ENCODE measurements around the gene CNTRL. TPM values are rescaled to one million over a fixed set of nuclear protein-coding genes. Genes with fewer than 3 reads are reported as not detected.

The CNTRL gene
- total and polyA plus RNA-seq, 2 donors (not counting 1 experiment from before 2014, with no cell fraction given) = 3.8 to 6.8 TPM

- Histone ChIP-seq H3K27me3 (ENCODE audit: control insufficient read depth, insufficient read depth, low read length) (no peaks in the 10 kb centered on the region), H3K36me3 (ENCODE audit: control insufficient read depth, insufficient read depth, low read length) (no peaks in the 10 kb centered on the region), H3K79me2 (ENCODE audit: control insufficient read depth, insufficient read depth, low read length) (no peaks in the 10 kb centered on the region), H3K4me1 (ENCODE audit: control insufficient read depth, extremely low read depth, insufficient read depth, low read length) (no peaks in the 10 kb centered on the region), H3K9ac (ENCODE audit: insufficient read depth, low read length) (no peak overlapping the region), H3K4me3 (replicated peaks in 1 of 4; ENCODE audit: control extremely low read depth in 1 of 4, insufficient read depth in 1 of 4, low read depth in 3 of 4, low read length in 4 of 4) (no peak overlapping the region), H4K20me1 (ENCODE audit: control insufficient read depth, extremely low read depth, insufficient read depth, low read length) (no peaks in the 10 kb centered on the region), H3K4me2 (ENCODE audit: extremely low read depth, insufficient read depth, low read length) (no peak overlapping the region), H3K27ac (ENCODE audit: insufficient read depth, low read length) (no peak overlapping the region), H3K9me3 (ENCODE audit: control insufficient read depth, insufficient read depth, low read depth, low read length) (no peaks in the 10 kb centered on the region), H2AFZ (ENCODE audit: low read length) (no peak overlapping the region)
- TF ChIP-seq, protein P1, sequence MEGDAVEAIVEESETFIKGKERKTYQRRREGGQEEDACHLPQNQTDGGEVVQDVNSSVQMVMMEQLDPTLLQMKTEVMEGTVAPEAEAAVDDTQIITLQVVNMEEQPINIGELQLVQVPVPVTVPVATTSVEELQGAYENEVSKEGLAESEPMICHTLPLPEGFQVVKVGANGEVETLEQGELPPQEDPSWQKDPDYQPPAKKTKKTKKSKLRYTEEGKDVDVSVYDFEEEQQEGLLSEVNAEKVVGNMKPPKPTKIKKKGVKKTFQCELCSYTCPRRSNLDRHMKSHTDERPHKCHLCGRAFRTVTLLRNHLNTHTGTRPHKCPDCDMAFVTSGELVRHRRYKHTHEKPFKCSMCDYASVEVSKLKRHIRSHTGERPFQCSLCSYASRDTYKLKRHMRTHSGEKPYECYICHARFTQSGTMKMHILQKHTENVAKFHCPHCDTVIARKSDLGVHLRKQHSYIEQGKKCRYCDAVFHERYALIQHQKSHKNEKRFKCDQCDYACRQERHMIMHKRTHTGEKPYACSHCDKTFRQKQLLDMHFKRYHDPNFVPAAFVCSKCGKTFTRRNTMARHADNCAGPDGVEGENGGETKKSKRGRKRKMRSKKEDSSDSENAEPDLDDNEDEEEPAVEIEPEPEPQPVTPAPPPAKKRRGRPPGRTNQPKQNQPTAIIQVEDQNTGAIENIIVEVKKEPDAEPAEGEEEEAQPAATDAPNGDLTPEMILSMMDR (conservative IDR thresholded peaks at IDR 0.05 in 1 of 2, IDR thresholded peaks at IDR 0.05 in 1 of 2; ENCODE audit: low read depth in 1 of 2, low read length in 2 of 2) = no peak
- no peak for TF ChIP-seq EZH2 (IDR thresholded peaks at IDR 0.05; ENCODE audit: low read length, missing control alignments)
- DNase-seq (ENCODE audit: low read depth in 2 of 2) = peak in 1 of 2 donors; percentile 59
Measured at GRCh38 chr9:121048618-121049017, 26.1 kb upstream of the CNTRL start.

DNA sequence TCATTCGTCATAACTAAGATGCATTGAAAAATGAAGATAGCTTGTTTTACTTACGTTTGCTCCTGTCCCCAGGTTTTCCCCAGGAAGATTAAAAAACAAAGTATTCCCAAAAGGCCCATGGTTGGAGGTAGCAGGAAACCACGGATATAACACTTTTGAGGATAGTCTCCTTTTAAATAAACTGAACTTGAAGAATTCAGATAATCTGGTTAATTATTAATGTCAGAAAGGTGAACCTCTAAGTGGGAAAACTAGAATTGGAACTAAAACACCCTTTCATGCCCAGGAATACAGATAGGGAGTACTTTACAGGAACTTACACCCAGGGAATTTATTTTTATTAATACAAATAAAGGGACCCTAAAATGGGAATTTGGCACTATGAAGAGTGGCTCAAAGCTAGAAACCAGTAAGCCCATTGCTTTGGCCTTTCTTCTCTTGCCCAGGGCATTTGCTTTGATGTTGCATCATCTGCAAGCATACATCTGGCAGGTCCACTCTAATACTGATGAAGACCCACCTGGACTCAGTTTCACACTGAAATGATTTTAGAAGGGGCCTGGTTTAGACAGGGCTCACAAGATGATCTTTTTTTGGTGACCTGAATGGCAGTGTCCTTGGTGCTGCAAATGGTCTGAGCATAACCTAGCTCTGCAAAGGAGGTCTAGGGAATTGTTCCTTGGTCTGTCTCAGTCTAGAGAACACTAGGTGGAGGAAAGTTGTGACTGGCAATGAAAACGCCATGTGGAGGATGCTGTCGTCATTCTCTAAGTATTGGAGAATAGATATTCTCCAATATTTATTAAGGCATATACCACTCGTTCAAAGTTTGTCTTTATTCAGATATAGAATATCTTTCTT is 24.4 kb upstream of the CNTRL start, which contains the start of gene C5:
C5 (minus strand) TSS at position 148 of the 861 bp plus-strand sequence; CDS start at position 119, 29 bp downstream.
- H3K9ac ChIP-seq (ENCODE audit: insufficient read depth, low read length) = no peak within 1 kb of the TSS
- H2AFZ ChIP-seq (ENCODE audit: low read length) = no peak within 1 kb of the TSS

GRCh38 chr9:121053544-121053943 is 21.2 kb upstream of the CNTRL start:
- no peaks in the 10 kb centered on the region for H3K27me3 ChIP-seq (ENCODE audit: control insufficient read depth, insufficient read depth, low read length)
- H3K4me2 ChIP-seq (ENCODE audit: extremely low read depth, insufficient read depth, low read length) = no peak overlapping the region
- H3K36me3 ChIP-seq (ENCODE audit: control insufficient read depth, insufficient read depth, low read length) = no peaks in the 10 kb centered on the region
- no peak overlapping the region for H3K27ac ChIP-seq (ENCODE audit: insufficient read depth, low read length)
- H3K9ac ChIP-seq (ENCODE audit: insufficient read depth, low read length) = no peak overlapping the region
- H2AFZ ChIP-seq (ENCODE audit: low read length) = no peak overlapping the region
- H3K4me1 ChIP-seq (ENCODE audit: control insufficient read depth, extremely low read depth, insufficient read depth, low read length) = no peaks in the 10 kb centered on the region
- DNase-seq (ENCODE audit: low read depth in 2 of 2) = no peak
- no peak for TF ChIP-seq EZH2 (IDR thresholded peaks at IDR 0.05; ENCODE audit: low read length, missing control alignments)
- TF ChIP-seq, protein P1 (conservative IDR thresholded peaks at IDR 0.05 in 1 of 2, IDR thresholded peaks at IDR 0.05 in 1 of 2; ENCODE audit: low read depth in 1 of 2, low read length in 2 of 2) = no peak
- H3K79me2 ChIP-seq (ENCODE audit: control insufficient read depth, insufficient read depth, low read length) = no peaks in the 10 kb centered on the region
- no peak overlapping the region for H3K4me3 ChIP-seq (replicated peaks in 1 of 4; ENCODE audit: control extremely low read depth in 1 of 4, insufficient read depth in 1 of 4, low read depth in 3 of 4, low read length in 4 of 4)
- no peaks in the 10 kb centered on the region for H4K20me1 ChIP-seq (ENCODE audit: control insufficient read depth, extremely low read depth, insufficient read depth, low read length)
- no peaks in the 10 kb centered on the region for H3K9me3 ChIP-seq (ENCODE audit: control insufficient read depth, insufficient read depth, low read depth, low read length)

More for the DNA sequence above, 24.4 kb upstream of the CNTRL start, which contains the start of gene C5:
- TF ChIP-seq, protein P1 (conservative IDR thresholded peaks at IDR 0.05 in 1 of 2, IDR thresholded peaks at IDR 0.05 in 1 of 2; ENCODE audit: low read depth in 1 of 2, low read length in 2 of 2) = no peak
- no peak for TF ChIP-seq EZH2 (IDR thresholded peaks at IDR 0.05; ENCODE audit: low read length, missing control alignments)
- Histone ChIP-seq H4K20me1 (ENCODE audit: control insufficient read depth, extremely low read depth, insufficient read depth, low read length) (no peaks in the 10 kb centered on the region), H3K27ac (ENCODE audit: insufficient read depth, low read length) (no peak within 1 kb of the TSS), H3K4me3 (replicated peaks in 1 of 4; ENCODE audit: control extremely low read depth in 1 of 4, insufficient read depth in 1 of 4, low read depth in 3 of 4, low read length in 4 of 4) (no peak within 1 kb of the TSS), H3K27me3 (ENCODE audit: control insufficient read depth, insufficient read depth, low read length) (no peaks in the 10 kb centered on the region), H3K36me3 (ENCODE audit: control insufficient read depth, insufficient read depth, low read length) (no peaks in the 10 kb centered on the region), H3K9me3 (ENCODE audit: control insufficient read depth, insufficient read depth, low read depth, low read length) (no peaks in the 10 kb centered on the region), H3K4me2 (ENCODE audit: extremely low read depth, insufficient read depth, low read length) (no peak within 1 kb of the TSS), H3K79me2 (ENCODE audit: control insufficient read depth, insufficient read depth, low read length) (no peaks in the 10 kb centered on the region), H3K4me1 (ENCODE audit: control insufficient read depth, extremely low read depth, insufficient read depth, low read length) (no peaks in the 10 kb centered on the region)
- no peak for DNase-seq (ENCODE audit: low read depth in 2 of 2)
